Parathyroid adenoma (tissue), 2 donors: Measurements from ENCODE around the gene TTC28.

ENCODE experiments used
- H2AFZ ChIP-seq: fragments of 300-600 bp; sonication (generic); one replicate; pipeline ENCODE4 v1.7.0; 2017; ENCODE audit warnings: antibody characterized with exemption, mild to moderate bottlenecking
- H3K27ac ChIP-seq: fragments of 300-600 bp; sonication (generic); one replicate; pipeline ENCODE4 v1.7.0; 2017
- H3K27me3 ChIP-seq: fragments of 300-600 bp; sonication (generic); one replicate; pipeline ENCODE4 v1.7.0; 2017; ENCODE audit warnings: low read length; ENCODE audit not compliant: control insufficient read depth, insufficient read depth
- H3K36me3 ChIP-seq: fragments of 300-600 bp; sonication (generic); one replicate; pipeline ENCODE4 v1.7.0; 2017; ENCODE audit warnings: low read length; ENCODE audit not compliant: control insufficient read depth, insufficient read depth
- H3K4me1 ChIP-seq: fragments of 300-600 bp; sonication (generic); one replicate; pipeline ENCODE4 v1.7.0; 2017; ENCODE audit warnings: control low read depth
- H3K4me2 ChIP-seq: fragments of 300-600 bp; sonication (generic); one replicate; pipeline ENCODE4 v1.7.0; 2017; ENCODE audit warnings: low read length
- H3K4me3 ChIP-seq: fragments of 300-600 bp; sonication (generic); one replicate; pipeline ENCODE4 v1.7.0; 2017; ENCODE audit warnings: low read depth, low read length
- H3K79me2 ChIP-seq: fragments of 300-600 bp; sonication (generic); one replicate; pipeline ENCODE4 v1.7.0; 2017; ENCODE audit warnings: control low read depth
- H3K9ac ChIP-seq: fragments of 300-600 bp; sonication (generic); one replicate; pipeline ENCODE4 v1.7.0; 2017; ENCODE audit warnings: mild to moderate bottlenecking
- H3K9me3 ChIP-seq: fragments of 300-600 bp; sonication (generic); one replicate; pipeline ENCODE4 v1.7.0; 2017; ENCODE audit warnings: low read length; ENCODE audit not compliant: control insufficient read depth
- TF ChIP-seq, protein P1 (sequence below): fragments of 300-600 bp; sonication (generic); IDR thresholded peaks from one replicate; pipeline ENCODE4 v1.7.0; 2017; ENCODE audit warnings: antibody characterized with exemption, mild to moderate bottlenecking
- donor health status: primary hyperparathyroidism.

The TTC28 gene

DNA sequence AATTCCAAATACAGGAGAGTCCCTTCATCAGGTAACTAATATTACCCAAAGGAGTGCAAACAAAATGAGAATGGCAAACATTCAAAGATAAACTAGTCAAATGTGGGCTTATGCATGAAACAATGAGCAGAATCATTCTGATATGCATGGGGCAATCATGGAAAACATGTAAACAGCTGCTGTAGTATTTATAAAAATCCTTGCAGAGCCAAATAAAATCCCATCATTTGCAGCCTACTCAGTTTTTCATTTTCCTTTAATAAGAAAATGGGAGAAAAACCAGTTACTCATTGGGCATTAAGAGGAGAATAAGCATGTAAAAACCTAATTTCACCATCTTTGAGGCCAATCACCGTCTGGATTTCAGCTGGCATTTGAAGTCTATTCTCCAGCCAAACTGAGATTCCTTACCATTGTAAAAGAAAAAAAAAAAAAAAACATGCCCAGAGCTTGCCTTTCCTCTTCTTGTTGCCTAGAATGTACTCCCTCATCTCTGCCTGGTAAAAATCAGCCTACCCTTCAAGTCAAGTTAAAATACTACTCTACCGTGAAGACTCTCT lies 249.1 kb downstream of the TTC28 start:
- Histone ChIP-seq H3K4me3 (no peak overlapping the region), H3K27me3 (no peaks in the 10 kb centered on the region), H3K4me1 (no peaks in the 10 kb centered on the region), H3K9ac (no peak overlapping the region), H3K27ac (no peak overlapping the region), H3K36me3 (no peaks in the 10 kb centered on the region), H3K79me2 (no peaks in the 10 kb centered on the region), H3K4me2 (no peak overlapping the region), H3K9me3 (no peaks in the 10 kb centered on the region), H2AFZ (no peak overlapping the region)
- TF ChIP-seq, protein P1, sequence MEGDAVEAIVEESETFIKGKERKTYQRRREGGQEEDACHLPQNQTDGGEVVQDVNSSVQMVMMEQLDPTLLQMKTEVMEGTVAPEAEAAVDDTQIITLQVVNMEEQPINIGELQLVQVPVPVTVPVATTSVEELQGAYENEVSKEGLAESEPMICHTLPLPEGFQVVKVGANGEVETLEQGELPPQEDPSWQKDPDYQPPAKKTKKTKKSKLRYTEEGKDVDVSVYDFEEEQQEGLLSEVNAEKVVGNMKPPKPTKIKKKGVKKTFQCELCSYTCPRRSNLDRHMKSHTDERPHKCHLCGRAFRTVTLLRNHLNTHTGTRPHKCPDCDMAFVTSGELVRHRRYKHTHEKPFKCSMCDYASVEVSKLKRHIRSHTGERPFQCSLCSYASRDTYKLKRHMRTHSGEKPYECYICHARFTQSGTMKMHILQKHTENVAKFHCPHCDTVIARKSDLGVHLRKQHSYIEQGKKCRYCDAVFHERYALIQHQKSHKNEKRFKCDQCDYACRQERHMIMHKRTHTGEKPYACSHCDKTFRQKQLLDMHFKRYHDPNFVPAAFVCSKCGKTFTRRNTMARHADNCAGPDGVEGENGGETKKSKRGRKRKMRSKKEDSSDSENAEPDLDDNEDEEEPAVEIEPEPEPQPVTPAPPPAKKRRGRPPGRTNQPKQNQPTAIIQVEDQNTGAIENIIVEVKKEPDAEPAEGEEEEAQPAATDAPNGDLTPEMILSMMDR: no peak

DNA sequence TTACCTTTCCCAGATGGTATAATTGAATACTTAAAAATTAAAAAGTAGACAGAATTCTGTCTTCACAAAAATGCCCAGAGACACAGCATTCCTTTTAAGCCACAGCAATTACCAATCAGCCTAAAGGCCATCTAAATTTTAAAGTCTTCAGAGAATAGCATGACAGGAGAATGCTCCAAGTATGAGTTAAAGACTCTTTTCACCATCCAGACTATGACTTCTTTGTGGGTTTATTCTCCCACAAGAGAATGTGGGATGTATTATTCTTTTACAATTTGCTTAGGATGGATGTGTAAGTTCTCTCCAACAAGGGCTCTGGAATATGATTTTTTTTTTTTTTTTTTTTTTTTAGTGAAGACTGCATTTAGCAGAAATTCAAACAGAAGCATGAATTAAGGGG lies 249.9 kb downstream of the TTC28 start:
- Histone ChIP-seq H3K4me3 (no peak overlapping the region), H3K27ac (no peak overlapping the region), H3K79me2 (no peaks in the 10 kb centered on the region), H3K4me1 (no peaks in the 10 kb centered on the region), H3K9ac (no peak overlapping the region), H3K36me3 (no peaks in the 10 kb centered on the region), H3K4me2 (no peak overlapping the region), H2AFZ (no peak overlapping the region), H3K27me3 (no peaks in the 10 kb centered on the region), H3K9me3 (no peaks in the 10 kb centered on the region)
- TF ChIP-seq, protein P1: no peak

DNA sequence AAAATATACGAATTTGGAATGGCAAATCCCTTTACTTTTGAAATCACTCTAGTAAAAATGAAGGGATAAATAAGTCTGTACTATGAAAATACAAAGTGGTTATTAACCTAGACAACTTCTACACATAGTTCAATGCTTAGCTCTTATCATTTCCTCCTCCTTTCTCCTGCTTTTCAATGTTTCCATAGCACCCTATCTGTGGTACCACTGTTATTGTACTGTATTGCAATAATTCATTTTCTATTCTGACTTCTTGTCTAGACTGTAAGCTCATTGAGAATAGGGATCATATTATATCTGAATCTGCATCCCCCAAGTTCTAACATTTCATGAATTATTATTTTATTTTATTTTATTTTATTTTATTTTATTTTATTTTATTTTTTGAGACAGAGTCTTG lies 251.4 kb downstream of the TTC28 start:
- H3K4me2 ChIP-seq: no peak overlapping the region
- H3K4me1 ChIP-seq: no peaks in the 10 kb centered on the region
- no peaks in the 10 kb centered on the region for H3K27me3 ChIP-seq
- no peaks in the 10 kb centered on the region for H3K36me3 ChIP-seq
- TF ChIP-seq, protein P1: no peak
- H2AFZ ChIP-seq: no peak overlapping the region
- no peak overlapping the region for H3K9ac ChIP-seq
- no peak overlapping the region for H3K4me3 ChIP-seq
- no peaks in the 10 kb centered on the region for H3K9me3 ChIP-seq
- no peak overlapping the region for H3K27ac ChIP-seq
- no peaks in the 10 kb centered on the region for H3K79me2 ChIP-seq

DNA sequence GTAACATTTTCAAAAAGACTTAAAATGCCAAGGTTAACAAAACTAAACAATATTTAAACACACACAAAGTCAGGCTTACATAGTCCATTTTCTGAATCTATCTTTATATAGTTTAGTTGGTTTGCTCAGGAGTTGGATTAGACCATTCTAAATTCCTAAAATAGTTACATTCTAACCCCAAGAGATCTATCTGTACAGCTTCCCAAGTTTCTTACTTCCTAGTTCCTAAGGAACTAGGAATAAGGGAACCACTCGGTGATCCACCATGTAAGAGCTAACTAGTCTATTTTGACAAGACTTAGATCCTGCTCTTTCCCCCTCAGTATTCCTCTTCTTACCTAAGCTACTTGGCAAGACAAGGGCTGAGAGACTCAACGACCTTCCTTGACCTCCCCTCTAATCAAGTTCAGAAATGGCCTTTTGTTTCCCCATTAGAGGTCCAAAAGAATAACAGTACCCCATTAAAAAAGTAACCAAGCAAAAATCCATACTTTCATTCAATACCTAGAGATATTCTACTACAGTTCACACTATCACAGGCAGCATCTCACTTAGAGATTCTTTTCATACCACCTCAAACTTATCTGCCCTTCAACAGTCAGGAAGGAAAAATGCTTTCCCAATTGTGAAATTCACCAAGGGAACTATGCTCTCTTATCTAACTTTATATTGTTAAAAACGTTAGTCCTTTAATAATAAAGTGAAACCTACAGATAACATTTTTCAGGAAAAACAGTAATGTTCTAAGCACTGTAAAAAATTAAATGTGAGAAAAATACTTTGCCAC lies 253.1 kb downstream of the TTC28 start:
- H3K9me3 ChIP-seq: no peaks in the 10 kb centered on the region
- H3K9ac ChIP-seq: no peak overlapping the region
- TF ChIP-seq, protein P1: no peak
- no peak overlapping the region for H3K27ac ChIP-seq
- no peaks in the 10 kb centered on the region for H3K4me1 ChIP-seq
- no peaks in the 10 kb centered on the region for H3K27me3 ChIP-seq
- H2AFZ ChIP-seq: no peak overlapping the region
- no peaks in the 10 kb centered on the region for H3K79me2 ChIP-seq
- H3K4me3 ChIP-seq: no peak overlapping the region
- no peaks in the 10 kb centered on the region for H3K36me3 ChIP-seq
- no peak overlapping the region for H3K4me2 ChIP-seq

DNA sequence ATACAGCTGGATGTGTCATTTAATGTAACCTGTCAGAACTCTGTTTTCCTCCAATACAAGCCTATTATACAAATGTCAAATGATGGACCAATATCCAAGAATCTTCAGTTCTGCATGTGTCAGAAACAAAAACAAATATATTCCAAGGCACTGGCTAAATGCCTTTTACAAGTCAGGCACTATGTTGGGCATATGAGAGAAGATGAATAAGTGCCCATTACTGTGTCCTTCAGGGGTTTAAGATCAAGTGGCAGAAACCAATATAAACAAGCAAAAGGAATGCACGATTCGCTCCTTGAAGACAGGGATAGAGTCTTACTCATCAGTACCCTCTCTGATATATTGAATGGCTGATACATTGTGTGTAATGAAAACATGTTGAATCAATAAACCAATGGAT lies 254.4 kb downstream of the TTC28 start:
- H3K9me3 ChIP-seq: no peaks in the 10 kb centered on the region
- TF ChIP-seq, protein P1: no peak
- H3K4me3 ChIP-seq: no peak overlapping the region
- H3K4me2 ChIP-seq: no peak overlapping the region
- no peak overlapping the region for H2AFZ ChIP-seq
- H3K27me3 ChIP-seq: no peaks in the 10 kb centered on the region
- no peaks in the 10 kb centered on the region for H3K4me1 ChIP-seq
- H3K36me3 ChIP-seq: no peaks in the 10 kb centered on the region
- H3K79me2 ChIP-seq: no peaks in the 10 kb centered on the region
- H3K9ac ChIP-seq: no peak overlapping the region
- H3K27ac ChIP-seq: no peak overlapping the region
